ENCODE results near the gene GSE1. TPM values are rescaled to one million over a fixed set of nuclear protein-coding genes. Genes with fewer than 3 reads are reported as not detected.

GSE1 gene
- total RNA-seq, 1 experiment from 2014 or later: 1.9 TPM

GRCh38 chr16:85681255-85681654 lies 68.1 kb downstream of the GSE1 start:
- Histone ChIP-seq H3K4me1 (ENCODE audit: low read length) (peaks cover 7% of the 10 kb centered on the region), H3K9ac (ENCODE audit: low read length) (no peak overlapping the region), H3K27ac (ENCODE audit: low read length) (no peak overlapping the region), H3K36me3 (ENCODE audit: insufficient read depth, low read length) (no peaks in the 10 kb centered on the region; the same call in 1 of the 2 replicates), H3K4me3 (ENCODE audit: low read length) (no peak overlapping the region), H2AFZ (ENCODE audit: low read length) (no peak overlapping the region), H3K4me2 (ENCODE audit: low read depth, low read length, poor library complexity, severe bottlenecking) (no peak overlapping the region), H3K27me3 (ENCODE audit: low read length) (no peaks in the 10 kb centered on the region), H3K9me3 (ENCODE audit: low read length) (no peaks in the 10 kb centered on the region), H3K9me2 (replicated peaks; ENCODE audit: insufficient read depth, low read length) (no peaks in the 10 kb centered on the region), H4K20me1 (ENCODE audit: insufficient read depth, low read depth, low read length) (no peaks in the 10 kb centered on the region), H3K79me2 (ENCODE audit: low read length) (peaks cover 17% of the 10 kb centered on the region; the same call in 1 of the 2 replicates)
- no peak for DNase-seq

GRCh38 chr16:85682516-85682915 lies 69.4 kb downstream of the GSE1 start:
- peaks cover 20% of the 10 kb centered on the region for H3K4me1 ChIP-seq (ENCODE audit: low read length)
- no peak overlapping the region for H3K4me2 ChIP-seq (ENCODE audit: low read depth, low read length, poor library complexity, severe bottlenecking)
- DNase-seq: no peak
- no peaks in the 10 kb centered on the region; the same call in 1 of the 2 replicates for H3K36me3 ChIP-seq (ENCODE audit: insufficient read depth, low read length)
- no peak overlapping the region for H3K9ac ChIP-seq (ENCODE audit: low read length)
- H3K27me3 ChIP-seq (ENCODE audit: low read length): no peaks in the 10 kb centered on the region
- no peak overlapping the region for H2AFZ ChIP-seq (ENCODE audit: low read length)
- no peaks in the 10 kb centered on the region for H3K9me3 ChIP-seq (ENCODE audit: low read length)
- H3K4me3 ChIP-seq (ENCODE audit: low read length): no peak overlapping the region
- no peaks in the 10 kb centered on the region for H4K20me1 ChIP-seq (ENCODE audit: insufficient read depth, low read depth, low read length)
- H3K9me2 ChIP-seq (replicated peaks; ENCODE audit: insufficient read depth, low read length): no peaks in the 10 kb centered on the region
- H3K79me2 ChIP-seq (ENCODE audit: low read length): peaks cover 20% of the 10 kb centered on the region
- H3K27ac ChIP-seq (ENCODE audit: low read length): no peak overlapping the region

GRCh38 chr16:85683363-85683762 lies 70.2 kb downstream of the GSE1 start:
- Histone ChIP-seq H3K79me2 (ENCODE audit: low read length) (peaks cover 29% of the 10 kb centered on the region), H3K27ac (ENCODE audit: low read length) (no peak overlapping the region), H3K4me1 (ENCODE audit: low read length) (peaks cover 28% of the 10 kb centered on the region), H3K9me3 (ENCODE audit: low read length) (no peaks in the 10 kb centered on the region), H3K9ac (ENCODE audit: low read length) (no peak overlapping the region), H3K36me3 (ENCODE audit: insufficient read depth, low read length) (no peaks in the 10 kb centered on the region; the same call in 1 of the 2 replicates), H3K9me2 (replicated peaks; ENCODE audit: insufficient read depth, low read length) (no peaks in the 10 kb centered on the region), H4K20me1 (ENCODE audit: insufficient read depth, low read depth, low read length) (no peaks in the 10 kb centered on the region), H3K4me2 (ENCODE audit: low read depth, low read length, poor library complexity, severe bottlenecking) (no peak overlapping the region), H3K4me3 (ENCODE audit: low read length) (no peak overlapping the region), H2AFZ (ENCODE audit: low read length) (no peak overlapping the region), H3K27me3 (ENCODE audit: low read length) (no peaks in the 10 kb centered on the region)
- DNase-seq: no peak

- Histone ChIP-seq H3K4me3 (ENCODE audit: low read length) (no peak overlapping the region), H3K4me2 (ENCODE audit: low read depth, low read length, poor library complexity, severe bottlenecking) (no peak overlapping the region)
Measured at GRCh38 chr16:85685251-85685650, 72.1 kb downstream of the GSE1 start.

GRCh38 chr16:85686912-85687591 lies 73.9 kb downstream of the GSE1 start:
- DNase-seq: no peak
- no peaks in the 10 kb centered on the region for H4K20me1 ChIP-seq (ENCODE audit: insufficient read depth, low read depth, low read length)
- no peaks in the 10 kb centered on the region for H3K27me3 ChIP-seq (ENCODE audit: low read length)
- no peaks in the 10 kb centered on the region for H3K9me3 ChIP-seq (ENCODE audit: low read length)
- H3K4me2 ChIP-seq (ENCODE audit: low read depth, low read length, poor library complexity, severe bottlenecking): peak overlapping the region; percentile 89
- no peak overlapping the region; the same call in 1 of the 2 replicates for H3K27ac ChIP-seq (ENCODE audit: low read length)
- no peaks in the 10 kb centered on the region for H3K9me2 ChIP-seq (replicated peaks; ENCODE audit: insufficient read depth, low read length)
- peaks cover 38% of the 10 kb centered on the region for H3K4me1 ChIP-seq (ENCODE audit: low read length)
- H3K36me3 ChIP-seq (ENCODE audit: insufficient read depth, low read length): no peaks in the 10 kb centered on the region; the same call in 1 of the 2 replicates
- H3K79me2 ChIP-seq (ENCODE audit: low read length): peaks cover 31% of the 10 kb centered on the region
- H3K9ac ChIP-seq (ENCODE audit: low read length): no peak overlapping the region
- H2AFZ ChIP-seq (ENCODE audit: low read length): no peak overlapping the region
- H3K4me3 ChIP-seq (ENCODE audit: low read length): peak overlapping the region; percentile 89

More at GRCh38 chr16:85685251-85685650, 72.1 kb downstream of the GSE1 start:
- no peaks in the 10 kb centered on the region for H3K27me3 ChIP-seq (ENCODE audit: low read length)
- H3K9me3 ChIP-seq (ENCODE audit: low read length): no peaks in the 10 kb centered on the region
- no peaks in the 10 kb centered on the region for H3K9me2 ChIP-seq (replicated peaks; ENCODE audit: insufficient read depth, low read length)
- peaks cover 38% of the 10 kb centered on the region for H3K4me1 ChIP-seq (ENCODE audit: low read length)
- H4K20me1 ChIP-seq (ENCODE audit: insufficient read depth, low read depth, low read length): no peaks in the 10 kb centered on the region
- peaks cover 31% of the 10 kb centered on the region for H3K79me2 ChIP-seq (ENCODE audit: low read length)
- DNase-seq: no peak
- no peaks in the 10 kb centered on the region; the same call in 1 of the 2 replicates for H3K36me3 ChIP-seq (ENCODE audit: insufficient read depth, low read length)
- H3K27ac ChIP-seq (ENCODE audit: low read length): no peak overlapping the region
- no peak overlapping the region for H3K9ac ChIP-seq (ENCODE audit: low read length)
- H2AFZ ChIP-seq (ENCODE audit: low read length): no peak overlapping the region

GRCh38 chr16:85687651-85688471 lies 74.7 kb downstream of the GSE1 start:
- Histone ChIP-seq H3K79me2 (ENCODE audit: low read length) (peaks cover 31% of the 10 kb centered on the region), H3K4me2 (ENCODE audit: low read depth, low read length, poor library complexity, severe bottlenecking) (peak overlapping the region; percentile 89), H3K9ac (ENCODE audit: low read length) (peak overlapping the region; percentile 82), H3K9me3 (ENCODE audit: low read length) (no peaks in the 10 kb centered on the region), H3K27ac (ENCODE audit: low read length) (no peak overlapping the region), H3K9me2 (replicated peaks; ENCODE audit: insufficient read depth, low read length) (no peaks in the 10 kb centered on the region), H3K27me3 (ENCODE audit: low read length) (no peaks in the 10 kb centered on the region), H3K4me1 (ENCODE audit: low read length) (peaks cover 38% of the 10 kb centered on the region), H4K20me1 (ENCODE audit: insufficient read depth, low read depth, low read length) (no peaks in the 10 kb centered on the region), H3K4me3 (ENCODE audit: low read length) (peak overlapping the region; percentile 89), H3K36me3 (ENCODE audit: insufficient read depth, low read length) (no peaks in the 10 kb centered on the region; the same call in 1 of the 2 replicates), H2AFZ (ENCODE audit: low read length) (no peak overlapping the region; the same call in 1 of the 2 replicates)
- DNase-seq: no peak

GRCh38 chr16:85688586-85689284 lies 75.6 kb downstream of the GSE1 start, which contains the start of gene GINS2:
Gene GINS2 (minus strand): TSS chr16:85688954. CDS start chr16:85688898, 56 bp downstream.
- no peak within 1 kb of the TSS for H3K27ac ChIP-seq (ENCODE audit: low read length)
- H3K79me2 ChIP-seq (ENCODE audit: low read length): peaks cover 31% of the 10 kb centered on the region
- peak within 1 kb of the TSS; percentile 89 for H3K4me3 ChIP-seq (ENCODE audit: low read length)
- DNase-seq: peak; percentile 97
- no peaks in the 10 kb centered on the region for H3K9me2 ChIP-seq (replicated peaks; ENCODE audit: insufficient read depth, low read length)
- H3K4me1 ChIP-seq (ENCODE audit: low read length): peaks cover 38% of the 10 kb centered on the region
- no peaks in the 10 kb centered on the region for H3K9me3 ChIP-seq (ENCODE audit: low read length)
- no peaks in the 10 kb centered on the region for H4K20me1 ChIP-seq (ENCODE audit: insufficient read depth, low read depth, low read length)
- no peaks in the 10 kb centered on the region for H3K27me3 ChIP-seq (ENCODE audit: low read length)
- H3K4me2 ChIP-seq (ENCODE audit: low read depth, low read length, poor library complexity, severe bottlenecking): peak within 1 kb of the TSS; percentile 89
- peak within 1 kb of the TSS; percentile 92 for H2AFZ ChIP-seq (ENCODE audit: low read length)
- H3K9ac ChIP-seq (ENCODE audit: low read length): peak within 1 kb of the TSS; percentile 82
- H3K36me3 ChIP-seq (ENCODE audit: insufficient read depth, low read length): no peaks in the 10 kb centered on the region; the same call in 1 of the 2 replicates

Measured in Karpas-422 (cell line).